ENCODE data around the gene IFI35. TPM values are rescaled to one million over a fixed set of nuclear protein-coding genes. Genes with fewer than 3 reads are reported as not detected.

Gene IFI35
- total RNA-seq, 1 experiment from 2014 or later, result 4.7 TPM

GRCh38 chr17:43003542-43004172 is 2.9 kb upstream of the IFI35 start:
- POLR2A ChIA-PET, result no interaction called here

More at GRCh38 chr17:43003542-43004172, 2.9 kb upstream of the IFI35 start:
- H3K27ac Mint-ChIP-seq, result peak overlapping the region; percentile 82
- H3K27me3 Mint-ChIP-seq (ENCODE audit: low read depth), result no peaks in the 10 kb centered on the region; the same call in 1 of the 2 replicates
- H3K4me1 Mint-ChIP-seq, result peaks cover 26% of the 10 kb centered on the region
- DNase-seq (ENCODE audit: low spot score), result no peak
- CTCF ChIA-PET, result interaction anchor here (2.4 kb wide), 1 partner anchor 18 kb away, joined by 8 read pairs; the partner anchor contains the start of gene VAT1
- H3K4me3 Mint-ChIP-seq, result no peak overlapping the region
- 0 out of 2 replicates have a peak, but pooled peaks have one; percentile 20 for TF ChIP-seq ERG (CRISPR knock-in tag; IDR thresholded peaks at IDR 0.05)
- no peak; the same call in 1 of the 2 replicates for TF ChIP-seq EMX1 (CRISPR knock-in tag; IDR thresholded peaks at IDR 0.05)
- peak; percentile 89 for TF ChIP-seq NFATC4 (CRISPR knock-in tag; IDR thresholded peaks at IDR 0.05)
- 0 out of 2 replicates have a peak, but pooled peaks have one; percentile 27 for TF ChIP-seq ZNF532 (CRISPR knock-in tag; IDR thresholded peaks at IDR 0.05; ENCODE audit: borderline replicate concordance)
- TF ChIP-seq MXD4 (CRISPR knock-in tag; IDR thresholded peaks at IDR 0.05; ENCODE audit: borderline replicate concordance), result no peak
- TF ChIP-seq AR (CRISPR knock-in tag; IDR thresholded peaks at IDR 0.05), result peak; percentile 71; the same call in 1 of the 2 replicates
- TF ChIP-seq ZNF671 (CRISPR knock-in tag; IDR thresholded peaks at IDR 0.05), result peak; percentile 87; the same call in 1 of the 2 replicates
- TF ChIP-seq NR1H2 (CRISPR knock-in tag; IDR thresholded peaks at IDR 0.05), result no peak
- peak; percentile 67; the same call in 1 of the 2 replicates for TF ChIP-seq PRRX2 (CRISPR knock-in tag; IDR thresholded peaks at IDR 0.05)
- peak; percentile 82 for TF ChIP-seq ZNF425 (CRISPR knock-in tag; conservative IDR thresholded peaks at IDR 0.05)
- TF ChIP-seq AFF4 (CRISPR knock-in tag; IDR thresholded peaks at IDR 0.05; ENCODE audit: borderline replicate concordance), result no peak
- H3K9me3 Mint-ChIP-seq, result no peaks in the 10 kb centered on the region
- peak; percentile 29 for ATAC-seq
- H3K36me3 Mint-ChIP-seq, result peaks cover 51% of the 10 kb centered on the region

All from WTC11 (cell line).